GM18499 (cell line): Measurements from ENCODE around the gene MT2A.

Experiments used
- ATAC-seq: cut with Tn5 transposase; IDR thresholded peaks from one replicate; pipeline ENCODE4 v1.9.1; 2021; ENCODE audit warnings: moderate number of reproducible peaks; ENCODE audit not compliant: insufficient read depth, unreplicated experiment

MT2A gene

GRCh38 chr16:56634715-56635440 is 26.5 kb downstream of the MT2A start:
- ATAC-seq = no peak

GRCh38 chr16:56635441-56635967 is 27.1 kb downstream of the MT2A start:
- no peak for ATAC-seq

- no peak for ATAC-seq
These were observed 28.4 kb downstream of the MT2A start for GRCh38 chr16:56636616-56637413.

- ATAC-seq = no peak
These were observed 29.7 kb downstream of the MT2A start, which contains the start of gene MT1A for GRCh38 chr16:56637814-56638750. Gene MT1A, plus strand, starts transcription at chr16:56638666. Its CDS starts 73 bp downstream, at chr16:56638739.

GRCh38 chr16:56639045-56639444 is 30.7 kb downstream of the MT2A start:
- ATAC-seq = no peak

- ATAC-seq = no peak
These were observed 31.7 kb downstream of the MT2A start for GRCh38 chr16:56640076-56640475.

GRCh38 chr16:56641166-56641565 is 32.8 kb downstream of the MT2A start:
- ATAC-seq = no peak

- ATAC-seq = no peak
These were observed 34.8 kb downstream of the MT2A start for GRCh38 chr16:56643080-56643778.

GRCh38 chr16:56643833-56644232 is 35.4 kb downstream of the MT2A start:
- ATAC-seq = no peak

- no peak for ATAC-seq
These were observed 36.9 kb downstream of the MT2A start for GRCh38 chr16:56645311-56645710.

GRCh38 chr16:56645838-56646237 is 37.5 kb downstream of the MT2A start:
- no peak for ATAC-seq

- no peak for ATAC-seq
These were observed 39.5 kb downstream of the MT2A start for GRCh38 chr16:56647641-56648431.

- ATAC-seq = no peak
These were observed 40.9 kb downstream of the MT2A start for GRCh38 chr16:56649271-56649670.

GRCh38 chr16:56649820-56650219 is 41.4 kb downstream of the MT2A start:
- ATAC-seq = no peak

GRCh38 chr16:56651586-56651985 is 43.2 kb downstream of the MT2A start, which contains the start of gene MT1B:
Gene MT1B, plus strand, starts transcription at chr16:56651886. Its CDS starts 68 bp downstream, at chr16:56651954.
- ATAC-seq = no peak

- no peak for ATAC-seq
These were observed 44.2 kb downstream of the MT2A start for GRCh38 chr16:56652600-56652999.

GRCh38 chr16:56653218-56653617 is 44.8 kb downstream of the MT2A start:
- ATAC-seq = no peak

- no peak for ATAC-seq
These were observed 49.4 kb downstream of the MT2A start, which contains the start of gene MT1F for GRCh38 chr16:56657555-56658326. Gene MT1F, plus strand, starts transcription at chr16:56657959. Its CDS starts 100 bp downstream, at chr16:56658059.
